IPS DF 6.9 (cell line): Measurements from ENCODE around the gene E2F2.

ENCODE experiments used
- DNase-seq: peaks from one replicate; pipeline ENCODE4 v3.0.0-alpha.2; 2013; ENCODE audit warnings: low read depth, low spot score
- H3K27ac ChIP-seq: one replicate; pipeline ENCODE4 v1.5.1; 2013; ENCODE audit warnings: low read length, control low read depth
- H3K27me3 ChIP-seq: 2 replicates; pipeline ENCODE4 v1.6.1; 2013; ENCODE audit warnings: mild to moderate bottlenecking, low read length; ENCODE audit not compliant: control insufficient read depth, insufficient read depth
- H3K36me3 ChIP-seq: 2 replicates; pipeline ENCODE4 v1.6.1; 2013; ENCODE audit warnings: low read length; ENCODE audit not compliant: control insufficient read depth, insufficient read depth
- H3K4me1 ChIP-seq: 2 replicates; pipeline ENCODE4 v1.6.1; 2013; ENCODE audit warnings: low read length; ENCODE audit not compliant: control insufficient read depth, insufficient read depth
- H3K4me3 ChIP-seq: 2 replicates; pipeline ENCODE4 v1.5.1; 2013; ENCODE audit warnings: mild to moderate bottlenecking, low read length
- H3K9me3 ChIP-seq: 2 replicates; pipeline ENCODE4 v1.6.1; 2013; ENCODE audit warnings: low read length, inconsistent platforms; ENCODE audit not compliant: control insufficient read depth, insufficient read depth
- whole genome bisulfite sequencing: extraction: QIAGEN DNeasy Blood & Tissue Kit; methylation state at CpG from one replicate; pipeline ENCODE4 v1.1.7; 2013; ENCODE audit warnings: mixed read lengths, missing lambda C conversion rate; ENCODE audit not compliant: insufficient read length, insufficient coverage; 5-methylcytosine and 5-hydroxymethylcytosine counted together

Gene E2F2

GRCh38 chr1:23570001-23570691 lies 39.1 kb upstream of the E2F2 start:
- H3K4me3 ChIP-seq = no peak overlapping the region
- no peak for DNase-seq
- no peaks in the 10 kb centered on the region for H3K27me3 ChIP-seq
- H3K36me3 ChIP-seq = no peaks in the 10 kb centered on the region
- 100% methylated on average over 1 of the region's 4 CpGs for WGBS
- no peaks in the 10 kb centered on the region for H3K9me3 ChIP-seq
- H3K4me1 ChIP-seq = peaks cover 6% of the 10 kb centered on the region; the same call in 1 of the 2 replicates
- no peak overlapping the region for H3K27ac ChIP-seq

GRCh38 chr1:23568608-23569383 lies 37.8 kb upstream of the E2F2 start:
- Histone ChIP-seq H3K27me3 (no peaks in the 10 kb centered on the region), H3K4me1 (peaks cover 8% of the 10 kb centered on the region; the same call in 1 of the 2 replicates), H3K36me3 (no peaks in the 10 kb centered on the region), H3K9me3 (no peaks in the 10 kb centered on the region), H3K4me3 (peak overlapping the region; percentile 45; the same call in 1 of the 2 replicates), H3K27ac (no peak overlapping the region)
- no peak for DNase-seq
- 67% methylated on average over 3 of the region's 16 CpGs for WGBS

- Histone ChIP-seq H3K4me3 (peak overlapping the region; percentile 45; the same call in 1 of the 2 replicates), H3K4me1 (peaks cover 8% of the 10 kb centered on the region; the same call in 1 of the 2 replicates), H3K27ac (no peak overlapping the region), H3K9me3 (no peaks in the 10 kb centered on the region), H3K27me3 (no peaks in the 10 kb centered on the region), H3K36me3 (no peaks in the 10 kb centered on the region)
- WGBS = no CpG with 5 or more reads among the region's 66 CpGs
- no peak for DNase-seq
Observed at GRCh38 chr1:23567996-23568607, 37.1 kb upstream of the E2F2 start.

GRCh38 chr1:23567629-23567995 lies 36.6 kb upstream of the E2F2 start:
- no CpG with 5 or more reads among the region's 15 CpGs for WGBS
- peaks cover 8% of the 10 kb centered on the region; the same call in 1 of the 2 replicates for H3K4me1 ChIP-seq
- no peaks in the 10 kb centered on the region for H3K9me3 ChIP-seq
- no peak for DNase-seq
- H3K4me3 ChIP-seq = peak overlapping the region; percentile 45; the same call in 1 of the 2 replicates
- no peaks in the 10 kb centered on the region for H3K36me3 ChIP-seq
- no peak overlapping the region for H3K27ac ChIP-seq
- no peaks in the 10 kb centered on the region for H3K27me3 ChIP-seq

- H3K9me3 ChIP-seq = no peaks in the 10 kb centered on the region
- no peaks in the 10 kb centered on the region for H3K27me3 ChIP-seq
- peaks cover 9% of the 10 kb centered on the region for H3K4me1 ChIP-seq
- no peak overlapping the region for H3K27ac ChIP-seq
- WGBS = no CpG with 5 or more reads among the region's 6 CpGs
- DNase-seq = no peak
- H3K36me3 ChIP-seq = no peaks in the 10 kb centered on the region
- no peak overlapping the region for H3K4me3 ChIP-seq
Observed at GRCh38 chr1:23566304-23566703, 35.3 kb upstream of the E2F2 start.

- Histone ChIP-seq H3K9me3 (no peaks in the 10 kb centered on the region), H3K36me3 (no peaks in the 10 kb centered on the region), H3K4me3 (no peak overlapping the region), H3K27me3 (no peaks in the 10 kb centered on the region), H3K4me1 (peaks cover 11% of the 10 kb centered on the region), H3K27ac (no peak overlapping the region)
- DNase-seq = no peak
- WGBS = no CpG with 5 or more reads among the region's 3 CpGs
Observed at GRCh38 chr1:23565776-23566175, 34.7 kb upstream of the E2F2 start.

- DNase-seq = no peak
- H3K27ac ChIP-seq = no peak overlapping the region
- no CpG with 5 or more reads among the region's 10 CpGs for WGBS
- no peaks in the 10 kb centered on the region for H3K36me3 ChIP-seq
- H3K9me3 ChIP-seq = no peaks in the 10 kb centered on the region
- H3K4me3 ChIP-seq = no peak overlapping the region
- H3K4me1 ChIP-seq = peaks cover 11% of the 10 kb centered on the region
- no peaks in the 10 kb centered on the region for H3K27me3 ChIP-seq
Observed at GRCh38 chr1:23564529-23565122, 33.6 kb upstream of the E2F2 start.

GRCh38 chr1:23563755-23564374 lies 32.8 kb upstream of the E2F2 start:
- Histone ChIP-seq H3K36me3 (no peaks in the 10 kb centered on the region), H3K4me3 (no peak overlapping the region), H3K9me3 (no peaks in the 10 kb centered on the region), H3K4me1 (peaks cover 10% of the 10 kb centered on the region), H3K27ac (no peak overlapping the region), H3K27me3 (no peaks in the 10 kb centered on the region)
- WGBS = no CpG with 5 or more reads among the region's 3 CpGs
- no peak for DNase-seq

- peaks cover 8% of the 10 kb centered on the region for H3K4me1 ChIP-seq
- no peak for DNase-seq
- H3K9me3 ChIP-seq = no peaks in the 10 kb centered on the region
- no CpG with 5 or more reads among the region's 9 CpGs for WGBS
- H3K4me3 ChIP-seq = no peak overlapping the region
- no peak overlapping the region for H3K27ac ChIP-seq
- H3K36me3 ChIP-seq = no peaks in the 10 kb centered on the region
- H3K27me3 ChIP-seq = no peaks in the 10 kb centered on the region
Observed at GRCh38 chr1:23563003-23563402, 32.0 kb upstream of the E2F2 start.
